Urinary bladder (tissue), 4 donors: Measurements from ENCODE around the gene EPHB1. TPM values are rescaled to one million over a fixed set of nuclear protein-coding genes. Genes with fewer than 3 reads are reported as not detected.
"Not testable (repeated sequence)": the region's sequence is repeated elsewhere in the genome, so short reads cannot be mapped to it uniquely, and the experiment has no call there.

Experiments used
- DNase-seq: peaks from one replicate; pipeline ENCODE4 v3.0.0-alpha.2; 2015; ENCODE audit errors: extremely low spot score
- H3K27ac ChIP-seq: one replicate; pipeline ENCODE4 v1.5.1; 2013; ENCODE audit warnings: low read depth, mild to moderate bottlenecking, moderate library complexity
- H3K36me3 ChIP-seq: one replicate; pipeline ENCODE4 v1.6.1; 2013; ENCODE audit warnings: mild to moderate bottlenecking, moderate library complexity; ENCODE audit not compliant: insufficient read depth
- H3K4me1 ChIP-seq: one replicate; pipeline ENCODE4 v1.6.1; 2013; ENCODE audit warnings: mild to moderate bottlenecking, moderate library complexity; ENCODE audit not compliant: insufficient read depth
- H3K4me3 ChIP-seq: one replicate; pipeline ENCODE4 v1.5.1; 2013; ENCODE audit warnings: low read depth, low read length
- WGBS: extraction: QIAGEN DNeasy Blood & Tissue Kit; methylation state at CpG from one replicate; pipeline ENCODE4 v1.1.7; 2013; 5-methylcytosine and 5-hydroxymethylcytosine counted together
- polyA plus RNA-seq: library from polyadenylated mRNA; stranded (reverse); fragments of 200-250 nt; gene quantifications from one replicate; pipeline ENCODE4 v1.2.3, GENCODE V29; 2013
- total RNA-seq: library from RNA; depleted of rRNA; stranded (reverse); fragments of >200 nt; gene quantifications from one replicate; pipeline ENCODE4 v1.2.3, GENCODE V29; 2014
- donor health status: healthy with polysubstance abuse.
- donor health status: healthy.

Gene EPHB1
- total and polyA plus RNA-seq, 2 donors: 0.67 to 1.6 TPM

DNA sequence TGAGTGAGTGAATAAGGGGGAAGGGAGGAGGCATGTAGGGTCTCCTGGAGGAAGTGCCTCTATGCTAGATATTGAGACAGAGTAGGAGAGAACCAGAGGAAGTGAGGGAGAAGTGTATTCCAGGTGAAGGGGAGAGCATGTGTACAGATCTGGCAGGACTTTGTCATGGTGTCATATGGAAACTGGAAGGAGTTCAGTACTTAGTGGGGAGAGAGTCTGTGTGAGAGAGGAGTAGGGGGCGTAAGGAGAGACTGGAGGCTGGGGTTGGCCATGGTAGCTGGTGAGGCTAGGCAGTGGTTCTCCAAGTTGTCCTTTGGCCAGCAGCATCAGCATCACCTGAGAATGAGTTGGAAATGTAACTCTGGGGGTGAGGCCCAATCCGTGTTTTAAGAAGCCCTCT, 29.6 kb upstream of the EPHB1 start:
- WGBS: 77% methylated on average over 2 of the region's 2 CpGs
- Histone ChIP-seq H3K27ac (no peak overlapping the region), H3K4me1 (no peaks in the 10 kb centered on the region), H3K4me3 (no peak overlapping the region), H3K36me3 (no peaks in the 10 kb centered on the region)
- no peak for DNase-seq

GRCh38 chr3:134766290-134766689, 28.8 kb upstream of the EPHB1 start:
- no peak for DNase-seq
- Histone ChIP-seq H3K4me1 (no peaks in the 10 kb centered on the region), H3K4me3 (no peak overlapping the region), H3K36me3 (no peaks in the 10 kb centered on the region), H3K27ac (no peak overlapping the region)
- WGBS: 76% methylated on average over 1 of the region's 1 CpG

GRCh38 chr3:134768116-134768515, 26.9 kb upstream of the EPHB1 start:
- Histone ChIP-seq H3K36me3 (no peaks in the 10 kb centered on the region), H3K4me1 (no peaks in the 10 kb centered on the region), H3K4me3 (no peak overlapping the region), H3K27ac (no peak overlapping the region)
- 65% methylated on average over 3 of the region's 3 CpGs for WGBS
- DNase-seq: no peak

DNA sequence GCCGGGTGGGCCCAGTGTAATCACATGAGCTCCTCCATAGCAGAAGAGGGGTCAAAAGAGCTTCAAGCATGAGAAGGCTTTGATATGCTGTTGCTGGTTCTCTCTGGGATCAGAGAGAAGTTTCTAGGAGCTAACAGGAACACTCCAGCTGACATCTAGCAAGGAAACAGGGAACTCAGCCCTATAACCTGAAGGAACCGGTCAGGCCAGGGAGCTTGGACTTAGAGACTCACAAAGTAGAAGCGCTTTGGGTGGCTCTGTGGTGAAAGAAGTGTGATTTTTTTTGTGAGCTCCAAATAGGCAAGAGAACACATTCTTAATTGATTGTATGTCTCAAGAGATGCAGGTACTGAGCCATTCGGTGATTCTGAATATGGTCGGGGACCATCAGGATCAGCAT, 26.2 kb upstream of the EPHB1 start:
- H3K27ac ChIP-seq: no peak overlapping the region
- WGBS: 90% methylated on average over 5 of the region's 5 CpGs
- no peak overlapping the region for H3K4me3 ChIP-seq
- DNase-seq: no peak
- H3K4me1 ChIP-seq: no peaks in the 10 kb centered on the region
- no peaks in the 10 kb centered on the region for H3K36me3 ChIP-seq

DNA sequence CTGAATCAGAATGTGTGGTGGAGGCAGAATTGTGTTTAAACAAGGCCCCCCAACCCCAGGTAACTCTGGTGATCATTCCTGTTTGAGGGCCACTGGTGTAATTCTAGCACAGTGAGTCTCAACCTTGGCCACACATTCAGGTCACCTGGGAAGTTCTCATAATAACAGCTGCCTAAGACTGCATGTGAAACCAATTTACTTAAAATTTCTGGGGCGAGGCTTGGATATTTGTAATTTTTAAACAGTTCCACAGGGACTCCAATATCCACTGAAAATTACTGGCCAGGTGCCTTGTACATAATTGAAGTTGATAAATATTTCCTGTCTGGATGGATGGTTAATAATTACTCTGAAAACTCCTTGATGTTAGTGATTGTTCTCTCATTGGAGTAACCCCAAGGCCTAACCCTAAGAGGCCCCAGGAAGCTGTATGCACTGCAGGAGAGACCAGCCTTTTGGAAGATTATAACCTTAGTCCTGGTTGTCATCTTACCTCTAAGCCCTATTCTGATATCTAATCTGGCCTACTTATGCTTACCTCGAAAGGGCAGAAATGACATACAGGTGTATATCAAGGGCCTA, 25.7 kb upstream of the EPHB1 start:
- Histone ChIP-seq H3K4me3 (no peak overlapping the region), H3K4me1 (no peaks in the 10 kb centered on the region), H3K36me3 (no peaks in the 10 kb centered on the region), H3K27ac (no peak overlapping the region)
- 87% methylated on average over 2 of the region's 2 CpGs for WGBS
- no peak for DNase-seq

DNA sequence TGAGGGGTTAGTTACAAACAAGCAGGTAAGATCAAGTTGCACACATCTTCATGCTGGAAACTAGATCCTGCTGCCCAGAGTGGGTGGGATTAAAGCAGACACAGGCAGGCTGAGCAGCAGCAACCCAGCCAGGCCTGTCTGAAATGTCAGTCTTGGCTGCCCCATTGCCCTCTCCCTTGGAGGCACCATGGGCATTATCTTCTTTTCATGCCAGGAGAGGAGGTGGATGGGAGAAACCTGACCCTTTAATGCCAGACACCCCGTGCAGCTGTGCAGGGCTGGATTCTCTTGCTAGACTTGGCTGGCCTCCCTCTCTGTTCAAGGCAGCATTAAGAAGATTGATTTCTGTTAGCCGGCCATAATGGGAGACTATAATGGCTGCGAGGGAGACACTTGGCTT, 23.0 kb upstream of the EPHB1 start:
- H3K36me3 ChIP-seq: no peaks in the 10 kb centered on the region
- no peaks in the 10 kb centered on the region for H3K4me1 ChIP-seq
- DNase-seq: no peak
- no peak overlapping the region for H3K27ac ChIP-seq
- 75% methylated on average over 3 of the region's 3 CpGs for WGBS
- no peak overlapping the region for H3K4me3 ChIP-seq

- DNase-seq: no peak
- H3K27ac ChIP-seq: no peak overlapping the region
- 93% methylated on average over 1 of the region's 1 CpG for WGBS
Measured at GRCh38 chr3:134772591-134772990, 22.5 kb upstream of the EPHB1 start.

GRCh38 chr3:134775831-134776230, 19.2 kb upstream of the EPHB1 start:
- DNase-seq: no peak
- H3K36me3 ChIP-seq: no peaks in the 10 kb centered on the region
- 90% methylated on average over 5 of the region's 5 CpGs for WGBS
- H3K4me1 ChIP-seq: no peaks in the 10 kb centered on the region
- no peak overlapping the region for H3K27ac ChIP-seq
- no peak overlapping the region for H3K4me3 ChIP-seq

More at GRCh38 chr3:134772591-134772990, 22.5 kb upstream of the EPHB1 start:
- Histone ChIP-seq H3K4me1 (no peaks in the 10 kb centered on the region), H3K36me3 (no peaks in the 10 kb centered on the region), H3K4me3 (no peak overlapping the region)

- no peaks in the 10 kb centered on the region for H3K36me3 ChIP-seq
- DNase-seq: no peak
- no peak overlapping the region for H3K4me3 ChIP-seq
- H3K4me1 ChIP-seq: no peaks in the 10 kb centered on the region
- 87% methylated on average over 1 of the region's 1 CpG for WGBS
- no peak overlapping the region for H3K27ac ChIP-seq
Measured at GRCh38 chr3:134776518-134776917, 18.5 kb upstream of the EPHB1 start.

GRCh38 chr3:134777341-134777740, 17.7 kb upstream of the EPHB1 start:
- Histone ChIP-seq H3K27ac (no peak overlapping the region), H3K36me3 (no peaks in the 10 kb centered on the region), H3K4me1 (no peaks in the 10 kb centered on the region), H3K4me3 (no peak overlapping the region)
- no peak for DNase-seq
- 85% methylated on average over 5 of the region's 5 CpGs for WGBS

DNA sequence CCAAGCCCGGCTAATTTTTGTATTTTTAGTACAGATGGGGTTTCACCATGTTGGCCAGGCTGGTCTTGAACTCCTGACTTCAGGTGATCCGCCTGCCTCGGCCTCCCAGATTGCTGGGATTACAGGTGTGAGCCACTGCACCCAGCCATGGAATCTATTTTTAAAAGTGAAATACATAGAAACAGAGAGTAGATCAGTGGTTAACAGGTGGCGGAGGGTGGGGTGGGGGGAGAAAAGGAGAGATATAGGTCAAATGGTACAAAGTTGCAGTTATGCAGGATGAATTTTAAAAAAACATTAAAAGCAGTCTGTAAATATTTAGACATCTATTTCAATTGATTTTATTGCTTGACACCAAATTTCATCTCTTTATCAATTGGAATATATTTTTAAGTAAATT, 6.8 kb upstream of the EPHB1 start:
- H3K4me3 ChIP-seq, DNase-seq, H3K4me1 ChIP-seq, H3K36me3 ChIP-seq, H3K27ac ChIP-seq: not testable (repeated sequence)
- 90% methylated on average over 4 of the region's 4 CpGs for WGBS

DNA sequence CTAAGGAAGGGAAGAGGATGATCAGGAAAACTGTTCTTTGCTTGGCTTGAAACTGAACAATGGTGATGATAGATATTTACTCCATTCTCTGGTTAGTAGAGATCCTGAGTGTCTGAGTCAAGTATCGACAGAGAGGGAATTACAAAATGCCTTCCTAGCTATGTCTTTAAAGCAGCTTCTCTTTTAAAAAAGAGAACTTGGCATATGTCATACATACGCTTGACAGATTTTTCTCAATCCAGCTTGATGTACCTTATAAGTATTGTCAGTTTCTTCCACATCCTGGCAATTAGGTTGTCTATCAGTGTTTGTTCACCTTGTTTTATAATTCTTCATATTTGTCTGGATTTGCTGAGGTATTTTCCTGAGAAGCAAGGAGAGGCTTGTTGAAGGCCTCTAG, 5.0 kb upstream of the EPHB1 start:
- Histone ChIP-seq H3K36me3 (no peaks in the 10 kb centered on the region), H3K4me1 (no peaks in the 10 kb centered on the region), H3K27ac (no peak overlapping the region), H3K4me3 (no peak overlapping the region)
- no peak for DNase-seq
- 87% methylated on average over 2 of the region's 2 CpGs for WGBS

DNA sequence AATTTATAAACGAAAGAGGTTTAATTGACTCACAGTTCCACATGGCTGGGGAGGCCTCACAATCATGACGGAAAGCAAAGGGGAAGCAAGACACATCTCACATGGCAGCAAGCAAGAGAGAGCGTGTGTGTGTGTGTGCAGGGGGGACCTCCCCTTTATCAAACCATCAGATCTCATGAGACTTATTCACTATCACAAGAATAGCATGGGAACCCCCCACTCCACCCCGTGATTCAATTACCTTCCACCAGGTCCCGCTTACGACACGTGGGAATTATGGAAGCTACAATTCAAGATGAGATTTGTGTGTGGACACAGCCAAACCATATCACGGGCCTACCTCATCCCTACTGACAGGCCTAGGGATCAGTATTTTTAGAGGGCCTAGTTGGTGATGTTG, 3.1 kb upstream of the EPHB1 start:
- Histone ChIP-seq H3K27ac (no peak overlapping the region), H3K4me1 (no peaks in the 10 kb centered on the region), H3K36me3 (no peaks in the 10 kb centered on the region), H3K4me3 (no peak overlapping the region)
- no peak for DNase-seq
- 84% methylated on average over 8 of the region's 8 CpGs for WGBS

DNA sequence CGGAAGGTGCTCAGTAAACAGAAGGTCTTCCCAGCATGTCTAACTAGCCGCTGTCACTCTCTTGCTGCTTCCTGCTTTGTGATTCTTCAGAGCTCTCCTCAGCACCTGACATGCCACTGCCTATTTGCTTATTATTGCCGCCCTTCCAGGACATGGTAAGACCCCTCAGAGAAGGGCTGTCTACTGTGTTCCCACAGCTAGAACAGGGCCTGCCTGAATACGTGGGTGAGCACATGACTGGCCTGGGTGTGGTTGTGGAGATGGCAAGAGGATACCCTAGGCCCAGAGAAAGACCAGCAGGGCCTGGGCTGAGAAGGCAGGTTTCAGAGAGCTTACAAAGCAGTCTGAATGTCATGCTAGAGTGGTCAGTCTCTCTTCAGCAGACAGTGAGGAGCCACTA, 2.4 kb upstream of the EPHB1 start:
- 84% methylated on average over 4 of the region's 4 CpGs for WGBS
- Histone ChIP-seq H3K36me3 (no peaks in the 10 kb centered on the region), H3K4me3 (no peak overlapping the region), H3K27ac (no peak overlapping the region), H3K4me1 (no peaks in the 10 kb centered on the region)
- no peak for DNase-seq

DNA sequence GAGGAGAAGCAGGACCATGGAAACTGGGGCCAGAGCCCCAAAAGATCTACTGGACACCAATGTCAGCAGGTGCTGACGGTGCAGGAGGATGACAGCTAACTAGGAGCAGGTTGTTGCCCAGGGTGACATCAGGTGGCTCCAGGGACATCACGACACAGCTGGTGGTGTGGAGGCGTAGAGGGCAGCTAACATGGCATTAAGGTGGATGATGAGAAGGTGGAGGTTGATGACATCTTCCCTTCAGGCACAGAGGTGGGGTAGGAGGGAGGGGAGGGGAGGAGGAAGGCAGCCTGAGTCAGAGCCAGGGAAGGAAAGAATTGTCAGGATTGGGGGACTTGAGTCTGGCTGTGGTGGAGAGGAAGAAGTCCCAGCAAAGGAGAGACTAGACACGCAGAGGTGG, 1.5 kb upstream of the EPHB1 start:
- no peak overlapping the region for H3K4me3 ChIP-seq
- WGBS: 84% methylated on average over 4 of the region's 4 CpGs
- no peaks in the 10 kb centered on the region for H3K4me1 ChIP-seq
- no peaks in the 10 kb centered on the region for H3K36me3 ChIP-seq
- no peak overlapping the region for H3K27ac ChIP-seq
- no peak for DNase-seq
